Myocyte (in vitro differentiated cells): ENCODE results near the gene SMIM28. TPM values are rescaled to one million over a fixed set of nuclear protein-coding genes. Genes with fewer than 3 reads are reported as not detected.
"Not testable (repeated sequence)": the region's sequence is repeated elsewhere in the genome, so short reads cannot be mapped to it uniquely, and the experiment has no call there.

Source experiments
- DNase-seq: peaks from one replicate; pipeline ENCODE4 v3.0.0-alpha.2; 2012; ENCODE audit warnings: low read depth
- total RNA-seq: library from RNA; depleted of rRNA; stranded (reverse); fragments of >200 nt; gene quantifications from 2 replicates; pipeline ENCODE4 v1.2.3, GENCODE V29; 2014

The SMIM28 gene
- total RNA-seq, 1 donor from 2014 or later, result not detected

- peak; percentile 96 for DNase-seq
These were observed 26.3 kb downstream of the SMIM28 start, which contains the start of gene HEBP2 for GRCh38 chr6:138403801-138404665. TSS of gene HEBP2 (plus strand) at chr6:138404223. CDS start at chr6:138404496, 273 bp downstream.

- no peak for DNase-seq
These were observed 27.1 kb downstream of the SMIM28 start for GRCh38 chr6:138404666-138405337.

GRCh38 chr6:138405816-138406413, 28.2 kb downstream of the SMIM28 start:
- no peak for DNase-seq

GRCh38 chr6:138406443-138406842, 28.7 kb downstream of the SMIM28 start:
- no peak for DNase-seq

GRCh38 chr6:138410048-138410735, 32.5 kb downstream of the SMIM28 start:
- no peak for DNase-seq

- DNase-seq, result peak; percentile 18
These were observed 33.5 kb downstream of the SMIM28 start for GRCh38 chr6:138410972-138411880.

- no peak for DNase-seq
These were observed 37.4 kb downstream of the SMIM28 start for GRCh38 chr6:138415125-138415524.

GRCh38 chr6:138416206-138416605, 38.5 kb downstream of the SMIM28 start:
- DNase-seq, result peak; percentile 5

GRCh38 chr6:138417493-138418117, 39.9 kb downstream of the SMIM28 start:
- no peak for DNase-seq

- DNase-seq, result no peak
These were observed 40.5 kb downstream of the SMIM28 start for GRCh38 chr6:138418118-138418742.

- DNase-seq, result no peak
These were observed 42.1 kb downstream of the SMIM28 start for GRCh38 chr6:138419766-138420165.

- no peak for DNase-seq
These were observed 42.7 kb downstream of the SMIM28 start for GRCh38 chr6:138420356-138420755.

- DNase-seq, result no peak
These were observed 43.4 kb downstream of the SMIM28 start for GRCh38 chr6:138421089-138421488.

- no peak for DNase-seq
These were observed 43.9 kb downstream of the SMIM28 start for GRCh38 chr6:138421608-138422007.

GRCh38 chr6:138422861-138423260, 45.2 kb downstream of the SMIM28 start:
- DNase-seq, result no peak

GRCh38 chr6:138424004-138424904, 46.5 kb downstream of the SMIM28 start:
- no peak for DNase-seq

- not testable (repeated sequence) for DNase-seq
These were observed 47.6 kb downstream of the SMIM28 start for GRCh38 chr6:138425256-138425655.

- DNase-seq, result no peak
These were observed 48.9 kb downstream of the SMIM28 start for GRCh38 chr6:138426500-138427123.
